ENCODE measurements around the gene KBTBD4.
"Not testable (repeated sequence)": the region's sequence is repeated elsewhere in the genome, so short reads cannot be mapped to it uniquely, and the experiment has no call there.

The KBTBD4 gene

DNA sequence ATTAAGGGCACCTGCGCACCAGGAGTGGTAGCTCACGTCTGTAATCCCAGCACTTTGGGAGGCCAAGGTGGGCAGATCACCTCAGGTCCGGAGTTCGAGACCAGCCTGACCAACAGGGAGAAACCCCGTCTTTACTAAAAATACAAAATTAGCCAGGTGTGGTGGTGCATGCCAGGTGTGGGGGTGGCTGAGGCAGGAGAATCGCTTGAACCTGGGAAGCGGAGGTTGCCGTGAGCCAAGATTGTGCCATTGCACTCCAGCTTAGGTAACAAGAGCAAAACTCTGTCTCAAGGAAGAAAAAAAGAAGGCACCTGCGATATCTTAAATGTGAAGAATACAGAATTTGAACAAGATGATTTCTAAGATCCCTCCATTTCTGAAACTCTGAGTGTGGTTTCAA is 52.7 kb downstream of the KBTBD4 start:
- not testable (repeated sequence) for DNase-seq (ENCODE audit: low spot score)

DNA sequence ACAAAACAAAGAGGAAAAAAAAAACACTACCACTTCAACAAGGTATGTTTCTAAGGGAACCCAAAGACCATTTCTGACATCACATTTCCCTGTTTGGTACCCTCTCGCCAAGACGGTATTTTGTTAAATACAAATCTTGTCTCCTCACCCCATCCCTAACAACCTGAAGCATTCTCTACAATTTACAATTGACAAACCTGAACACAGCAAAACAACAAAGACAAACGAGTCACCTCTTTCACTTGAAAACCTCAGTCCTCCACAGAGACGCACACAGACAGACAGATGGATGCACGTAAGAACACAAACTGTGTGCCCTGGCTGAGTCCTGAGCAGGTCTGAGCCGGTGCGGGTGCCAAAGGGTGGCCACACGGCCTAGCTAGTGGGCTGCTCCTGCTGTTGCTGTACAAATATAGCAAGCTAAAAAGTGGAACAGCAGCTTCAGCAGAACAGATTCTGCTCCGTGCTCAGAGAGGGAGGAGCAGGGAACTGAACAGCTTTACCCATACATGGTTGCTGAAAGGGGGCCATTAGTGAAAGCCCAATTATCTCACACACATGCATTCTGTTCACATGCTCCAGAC is 54.4 kb downstream of the KBTBD4 start:
- no peak for DNase-seq (ENCODE audit: low spot score)

DNA sequence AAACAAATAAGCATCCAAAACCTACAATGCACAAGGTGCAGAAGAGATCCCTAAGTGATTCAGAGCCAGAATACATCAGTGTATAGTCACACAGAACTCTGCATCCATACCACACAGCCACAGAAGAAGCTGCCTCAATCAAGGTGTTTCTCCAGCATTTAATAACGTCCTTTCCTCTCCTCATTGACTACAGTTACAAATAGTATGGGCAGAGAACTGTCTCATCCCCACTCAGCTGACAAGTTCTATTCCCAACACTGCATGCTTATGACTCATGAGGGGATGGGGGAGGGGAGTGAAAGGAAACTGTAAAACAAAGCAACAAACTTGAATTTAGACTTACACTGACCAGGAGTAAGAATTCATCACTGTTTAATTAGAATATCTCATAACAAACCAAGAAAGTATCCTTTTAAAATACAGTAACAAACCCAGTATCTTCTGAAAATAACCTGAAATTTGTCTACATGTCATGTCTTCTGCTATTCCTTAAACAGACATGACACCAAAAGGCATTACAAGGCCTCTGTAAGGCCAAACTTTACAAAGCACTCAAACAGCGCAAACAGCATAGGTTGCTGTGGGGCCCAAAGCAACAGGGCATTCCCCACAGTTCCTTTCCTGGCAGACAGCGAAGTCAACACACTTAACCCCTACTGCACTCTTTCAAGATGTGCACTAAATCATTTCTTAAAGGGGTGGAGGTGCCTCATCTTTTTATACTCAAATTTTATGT is 55.1 kb downstream of the KBTBD4 start:
- DNase-seq (ENCODE audit: low spot score), result no peak
